Astrocyte of the spinal cord (primary cell): ENCODE data around the gene TMBIM6.

Experiments used
- DNase-seq: peaks from one replicate; pipeline ENCODE4 v3.0.0; 2011; ENCODE audit warnings: low read depth, low spot score
- H3K4me3 ChIP-seq: 2 replicates; pipeline ENCODE4 v1.5.1; 2011; ENCODE audit warnings: low read depth, mild to moderate bottlenecking, low read length, moderate library complexity
- CTCF ChIP-seq: IDR thresholded peaks from 2 replicates; pipeline ENCODE4 v1.5.1; 2012; ENCODE audit warnings: low read depth, mild to moderate bottlenecking, low read length, inconsistent platforms
- in situ Hi-C: cut with HindIII; loops from 2 replicates; pipeline ENCODE4 v1.10.0; 2017; ENCODE audit warnings: low sequenced_read_pairs

The TMBIM6 gene

GRCh38 chr12:49792976-49793580 is 51.7 kb downstream of the TMBIM6 start:
- H3K4me3 ChIP-seq: no peak overlapping the region
- DNase-seq: no peak
- in situ Hi-C loops: no loop called here
- no peak for TF ChIP-seq CTCF

GRCh38 chr12:49793620-49794019 is 52.3 kb downstream of the TMBIM6 start:
- no peak for DNase-seq
- H3K4me3 ChIP-seq: no peak overlapping the region
- TF ChIP-seq CTCF: no peak
- in situ Hi-C loops: no loop called here

- no peak for TF ChIP-seq CTCF
- in situ Hi-C loops: no loop called here
- no peak for DNase-seq
- H3K4me3 ChIP-seq: no peak overlapping the region
These were observed 52.7 kb downstream of the TMBIM6 start for GRCh38 chr12:49794021-49794420.

- no peak for DNase-seq
- H3K4me3 ChIP-seq: no peak overlapping the region
- TF ChIP-seq CTCF: no peak
- in situ Hi-C loops: no loop called here
These were observed 53.7 kb downstream of the TMBIM6 start for GRCh38 chr12:49794811-49795653.

GRCh38 chr12:49795654-49796105 is 54.3 kb downstream of the TMBIM6 start:
- in situ Hi-C loops: no loop called here
- no peak for DNase-seq
- no peak for TF ChIP-seq CTCF
- no peak overlapping the region for H3K4me3 ChIP-seq

- TF ChIP-seq CTCF: no peak
- DNase-seq: no peak
- no peak overlapping the region for H3K4me3 ChIP-seq
- in situ Hi-C loops: no loop called here
These were observed 54.8 kb downstream of the TMBIM6 start for GRCh38 chr12:49796155-49796554.
